Measurements from ENCODE around the gene BRCA2.

The BRCA2 gene

GRCh38 chr13:32447894-32448623, 132.8 kb downstream of the BRCA2 start:
- peaks cover 3% of the 10 kb centered on the region; the same call in 1 of the 2 replicates for H3K9me3 ChIP-seq (ENCODE audit: insufficient read depth, low read depth, low read length)
- no peaks in the 10 kb centered on the region for H4K20me1 ChIP-seq (ENCODE audit: insufficient read depth, low read length, poor library complexity, severe bottlenecking)
- H3K4me2 ChIP-seq (ENCODE audit: low read depth, low read length, poor library complexity, severe bottlenecking), result no peak overlapping the region
- no peaks in the 10 kb centered on the region for H3K27me3 ChIP-seq (ENCODE audit: insufficient read depth, low read length, poor library complexity, severe bottlenecking)
- H3K9ac ChIP-seq (ENCODE audit: low read depth, low read length, poor library complexity, severe bottlenecking), result no peak overlapping the region
- no peaks in the 10 kb centered on the region for H3K9me2 ChIP-seq (replicated peaks; ENCODE audit: low read depth, low read length)
- TF ChIP-seq EZH2phosphoT487 (IDR thresholded peaks at IDR 0.05; ENCODE audit: borderline replicate concordance), result no peak
- TF ChIP-seq, protein P1, sequence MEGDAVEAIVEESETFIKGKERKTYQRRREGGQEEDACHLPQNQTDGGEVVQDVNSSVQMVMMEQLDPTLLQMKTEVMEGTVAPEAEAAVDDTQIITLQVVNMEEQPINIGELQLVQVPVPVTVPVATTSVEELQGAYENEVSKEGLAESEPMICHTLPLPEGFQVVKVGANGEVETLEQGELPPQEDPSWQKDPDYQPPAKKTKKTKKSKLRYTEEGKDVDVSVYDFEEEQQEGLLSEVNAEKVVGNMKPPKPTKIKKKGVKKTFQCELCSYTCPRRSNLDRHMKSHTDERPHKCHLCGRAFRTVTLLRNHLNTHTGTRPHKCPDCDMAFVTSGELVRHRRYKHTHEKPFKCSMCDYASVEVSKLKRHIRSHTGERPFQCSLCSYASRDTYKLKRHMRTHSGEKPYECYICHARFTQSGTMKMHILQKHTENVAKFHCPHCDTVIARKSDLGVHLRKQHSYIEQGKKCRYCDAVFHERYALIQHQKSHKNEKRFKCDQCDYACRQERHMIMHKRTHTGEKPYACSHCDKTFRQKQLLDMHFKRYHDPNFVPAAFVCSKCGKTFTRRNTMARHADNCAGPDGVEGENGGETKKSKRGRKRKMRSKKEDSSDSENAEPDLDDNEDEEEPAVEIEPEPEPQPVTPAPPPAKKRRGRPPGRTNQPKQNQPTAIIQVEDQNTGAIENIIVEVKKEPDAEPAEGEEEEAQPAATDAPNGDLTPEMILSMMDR (conservative IDR thresholded peaks at IDR 0.05; ENCODE audit: low read length), result no peak
- H3K79me2 ChIP-seq (ENCODE audit: insufficient read depth, low read length), result no peaks in the 10 kb centered on the region
- H3K36me3 ChIP-seq (ENCODE audit: insufficient read depth, low read length), result no peaks in the 10 kb centered on the region
- no peak overlapping the region for H3K4me3 ChIP-seq (ENCODE audit: low read length, poor library complexity, severe bottlenecking)
- no peak overlapping the region for H2AFZ ChIP-seq (ENCODE audit: low read length)
- no peaks in the 10 kb centered on the region for H3K4me1 ChIP-seq (ENCODE audit: insufficient read depth, low read length, poor library complexity, severe bottlenecking)
- no peaks in the 10 kb centered on the region for H3F3A ChIP-seq (ENCODE audit: low read depth)

GRCh38 chr13:32448972-32449371, 133.7 kb downstream of the BRCA2 start:
- no peak for TF ChIP-seq EZH2phosphoT487 (IDR thresholded peaks at IDR 0.05; ENCODE audit: borderline replicate concordance)
- TF ChIP-seq, protein P1 (conservative IDR thresholded peaks at IDR 0.05; ENCODE audit: low read length), result no peak
- Histone ChIP-seq H3K4me1 (ENCODE audit: insufficient read depth, low read length, poor library complexity, severe bottlenecking) (no peaks in the 10 kb centered on the region), H3K4me2 (ENCODE audit: low read depth, low read length, poor library complexity, severe bottlenecking) (no peak overlapping the region)

More at GRCh38 chr13:32448972-32449371, 133.7 kb downstream of the BRCA2 start:
- H3K9me2 ChIP-seq (replicated peaks; ENCODE audit: low read depth, low read length), result no peaks in the 10 kb centered on the region
- no peaks in the 10 kb centered on the region for H4K20me1 ChIP-seq (ENCODE audit: insufficient read depth, low read length, poor library complexity, severe bottlenecking)
- H2AFZ ChIP-seq (ENCODE audit: low read length), result no peak overlapping the region
- H3K27me3 ChIP-seq (ENCODE audit: insufficient read depth, low read length, poor library complexity, severe bottlenecking), result no peaks in the 10 kb centered on the region
- H3K79me2 ChIP-seq (ENCODE audit: insufficient read depth, low read length), result no peaks in the 10 kb centered on the region
- no peaks in the 10 kb centered on the region for H3F3A ChIP-seq (ENCODE audit: low read depth)
- H3K9ac ChIP-seq (ENCODE audit: low read depth, low read length, poor library complexity, severe bottlenecking), result no peak overlapping the region
- H3K36me3 ChIP-seq (ENCODE audit: insufficient read depth, low read length), result no peaks in the 10 kb centered on the region
- H3K9me3 ChIP-seq (ENCODE audit: insufficient read depth, low read depth, low read length), result peaks cover 3% of the 10 kb centered on the region; the same call in 1 of the 2 replicates
- H3K4me3 ChIP-seq (ENCODE audit: low read length, poor library complexity, severe bottlenecking), result no peak overlapping the region
